Endothelial cell of umbilical vein (primary cell): Measurements from ENCODE around the gene INTS1. TPM values are rescaled to one million over a fixed set of nuclear protein-coding genes. Genes with fewer than 3 reads are reported as not detected.

Experiments
- BruUV-seq: library from RNA; stranded (reverse); fragments of 400-500 nt; replicated peaks from 2 replicates; lab custom pipeline; 2021; lab: Mats Ljungman, UMichigan
- CTCF ChIA-PET: fragments of 300-600, 350-600 bp; sonication (Branson Sonifier 250); formaldehyde crosslinking; loops from one replicate; lab custom pipeline; 2021; ENCODE audit warnings: antibody characterized with exemption, inconsistent platforms; lab: Charles Lee
- POLR2A ChIA-PET: fragments of 300-600, 350-600 bp; sonication (Branson Sonifier 250); formaldehyde crosslinking; loops from one replicate; lab custom pipeline; 2021; ENCODE audit warnings: antibody characterized with exemption, inconsistent platforms; lab: Charles Lee
- DNase-seq: peaks from one replicate; pipeline ENCODE4 v3.0.0-alpha.2; 2011; ENCODE audit warnings: low read depth, low spot score
- FAIRE-seq: peaks from 2 replicates; lab custom pipeline; 2011; peaks lifted over from hg19 to GRCh38; lab: Jason Lieb, UNC
- H2AFZ ChIP-seq: 2 replicates; pipeline ENCODE4 v1.6.0; 2012; ENCODE audit warnings: low read depth, low read length, control low read depth, inconsistent platforms
- H3K27ac ChIP-seq: 2 replicates; pipeline ENCODE4 v1.5.1; 2011; ENCODE audit warnings: low read depth, mild to moderate bottlenecking, control low read depth, low read length, moderate library complexity; ENCODE audit not compliant: insufficient read depth
- H3K27me3 ChIP-seq, 2 experiments: 2 replicates each; pipeline versions ENCODE4 v1.6.0 to v1.6.1; 2011; ENCODE audit warnings: low read length in 2 of 2, mixed read lengths in 1 of 2; ENCODE audit not compliant: control insufficient read depth in 2 of 2, insufficient read depth in 2 of 2
- H3K36me3 ChIP-seq, 2 experiments: 2 replicates in 1 of 2; 3 replicates in 1 of 2; pipeline ENCODE4 v1.5.1; 2011; ENCODE audit warnings: low read length in 2 of 2, mild to moderate bottlenecking in 1 of 2, moderate library complexity in 1 of 2; ENCODE audit not compliant: control insufficient read depth in 2 of 2, insufficient read depth in 2 of 2; ENCODE audit errors: extremely low read depth in 1 of 2
- H3K4me1 ChIP-seq: 3 replicates; pipeline ENCODE4 v1.5.1; 2011; ENCODE audit warnings: mild to moderate bottlenecking, low read length; ENCODE audit not compliant: control insufficient read depth, insufficient read depth; ENCODE audit errors: extremely low read depth
- H3K4me2 ChIP-seq: 2 replicates; pipeline ENCODE4 v1.6.1; 2011; ENCODE audit warnings: low read length, control low read depth, mixed read lengths; ENCODE audit not compliant: insufficient read depth
- H3K4me3 ChIP-seq, 3 experiments: fragments of 200-600 bp in 1 of 3; sonication (generic), shearing (Covaris generic) in 1 of 3; replicated peaks in 1 of 3; 2 replicates each; pipeline ENCODE4 v1.5.1; 2011 to 2016; ENCODE audit warnings: control low read depth in 3 of 3, low read length in 3 of 3, mild to moderate bottlenecking in 2 of 3, inconsistent platforms in 1 of 3, low read depth in 1 of 3, moderate library complexity in 1 of 3; ENCODE audit not compliant: insufficient read depth in 1 of 3
- H3K79me2 ChIP-seq: 2 replicates; pipeline ENCODE4 v1.6.0; 2012; ENCODE audit warnings: low read length, inconsistent platforms; ENCODE audit not compliant: control insufficient read depth, insufficient read depth
- H3K9ac ChIP-seq: replicated peaks from 2 replicates; pipeline ENCODE3; 2011; ENCODE audit warnings: low read length, control low read depth; ENCODE audit not compliant: insufficient read depth; ENCODE audit errors: extremely low read depth
- H3K9me1 ChIP-seq: replicated peaks from 3 replicates; pipeline ENCODE4 v1.6.0; 2011; ENCODE audit warnings: mild to moderate bottlenecking, low read length; ENCODE audit not compliant: control insufficient read depth, insufficient read depth; ENCODE audit errors: extremely low read depth
- H3K9me3 ChIP-seq: replicated peaks from 2 replicates; pipeline ENCODE4 v1.5.1; 2012; ENCODE audit warnings: low read length, inconsistent platforms; ENCODE audit not compliant: control insufficient read depth, insufficient read depth
- H4K20me1 ChIP-seq: replicated peaks from 2 replicates; pipeline ENCODE3; 2011; ENCODE audit warnings: mild to moderate bottlenecking, low read length; ENCODE audit not compliant: control insufficient read depth, insufficient read depth; ENCODE audit errors: extremely low read depth
- EZH2 ChIP-seq: IDR thresholded peaks from 2 replicates; pipeline ENCODE4 v1.6.1; 2012; ENCODE audit warnings: borderline replicate concordance, low read depth, mild to moderate bottlenecking, moderate library complexity, low read length, inconsistent platforms; ENCODE audit not compliant: severe bottlenecking
- FOS ChIP-seq: IDR thresholded peaks from 2 replicates; pipeline ENCODE4 v1.6.1; 2011; ENCODE audit warnings: mild to moderate bottlenecking, low read length, moderate library complexity, borderline replicate concordance; ENCODE audit not compliant: insufficient read depth
- GATA2 ChIP-seq: IDR thresholded peaks from 2 replicates; pipeline ENCODE4 v1.7.0; 2011; ENCODE audit warnings: low read depth, mild to moderate bottlenecking, moderate library complexity, mixed read lengths, low read length; ENCODE audit not compliant: insufficient read length, insufficient read depth
- JUN ChIP-seq: IDR thresholded peaks from 2 replicates; pipeline ENCODE4 v1.6.1; 2011; ENCODE audit warnings: borderline replicate concordance, low read depth; ENCODE audit not compliant: insufficient read length, insufficient read depth
- MYC ChIP-seq: IDR thresholded peaks from one replicate; pipeline ENCODE4 v1.6.1; 2011; ENCODE audit warnings: mild to moderate bottlenecking, low read depth, low read length
- POLR2A ChIP-seq: IDR thresholded peaks from 2 replicates; pipeline ENCODE4 v1.6.1; 2012; ENCODE audit warnings: low read depth, mild to moderate bottlenecking, control low read depth, low read length
- POLR2AphosphoS5 ChIP-seq: IDR thresholded peaks from 2 replicates; pipeline ENCODE4 v1.6.1; 2012; ENCODE audit warnings: low read depth, mild to moderate bottlenecking, control low read depth, low read length, moderate library complexity; ENCODE audit not compliant: insufficient read depth
- dilution Hi-C: fragments of 300-500 bp; cut with MboI; formaldehyde crosslinking; loops from one replicate; pipeline ENCODE4 v1.15.0; 2019; ENCODE audit warnings: low sequenced_read_pairs; ENCODE audit not compliant: extremely low pct_ligation_motif_present
- intact Hi-C: fragments of 100-400 bp; cut with micrococcal nuclease; formaldehyde crosslinking; loops from one replicate; pipeline ENCODE4 v1.10.0; 2022
- polyA plus RNA-seq, 4 experiments: library from polyadenylated mRNA; depleted of rRNA in 3 of 4; stranded (reverse) in 3 of 4; unstranded in 1 of 4; fragments of >200 nt; gene quantifications; 2 replicates each; pipeline versions ENCODE4 v1.2.1 to v1.2.3, GENCODE V29; 2011 to 2012; ENCODE audit warnings: missing spikeins in 1 of 4
- total RNA-seq: library from RNA; stranded (reverse); gene quantifications from 2 replicates; pipeline ENCODE4 v1.2.3, GENCODE V29; 2021
- TF ChIP-seq, protein P1 (sequence below), 2 donors: IDR thresholded peaks; 1 replicate in 1 of 2; 2 replicates in 1 of 2; pipeline ENCODE4 v1.5.1; 2011; ENCODE audit warnings: low read length in 2 of 2, mild to moderate bottlenecking in 2 of 2, moderate library complexity in 2 of 2, control low read depth in 1 of 2, inconsistent platforms in 1 of 2, low read depth in 1 of 2; ENCODE audit not compliant: insufficient read depth in 1 of 2; ENCODE audit errors: extremely low read depth in 1 of 2
- TF ChIP-seq, protein P2 (sequence below): IDR thresholded peaks from 2 replicates; pipeline ENCODE4 v1.6.1; 2011; ENCODE audit not compliant: insufficient read depth, insufficient read length

Gene INTS1
- total and polyA plus RNA-seq, 2 donors (not counting 3 experiments of a cell fraction or from before 2014, with no cell fraction given), result 57.8 to 116 TPM

DNA sequence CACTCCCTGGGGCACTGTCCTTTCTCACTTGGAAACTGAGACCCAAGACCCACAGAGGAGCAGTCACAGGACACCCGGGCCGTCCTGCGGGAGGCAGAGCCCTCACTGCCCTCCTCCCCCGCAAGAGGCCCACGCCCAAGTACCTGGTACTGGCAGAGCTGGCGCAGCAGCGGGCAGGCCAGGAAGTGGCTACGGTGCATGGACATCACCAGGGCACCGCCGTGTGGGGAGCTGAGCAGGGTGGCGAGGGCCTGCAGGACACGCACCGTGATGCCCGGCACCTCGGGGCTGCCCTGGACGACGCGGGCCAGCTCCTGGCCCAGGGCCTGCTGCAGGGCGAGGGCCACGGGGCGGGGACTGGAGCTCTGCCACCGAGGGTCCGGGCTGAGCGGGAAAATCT lies 24.9 kb downstream of the INTS1 start:
- Histone ChIP-seq H3K4me2 (no peak overlapping the region), H3K36me3 (peaks cover 2 to 53% of the 10 kb centered on the region in 2 experiments), H3K4me1 (no peaks in the 10 kb centered on the region), H3K79me2 (no peaks in the 10 kb centered on the region), H4K20me1 (no peaks in the 10 kb centered on the region), H2AFZ (no peak overlapping the region), H3K4me3 (no peak overlapping the region), H3K9me3 (no peaks in the 10 kb centered on the region), H3K27ac (no peak overlapping the region), H3K9me1 (no peaks in the 10 kb centered on the region), H3K9ac (no peak overlapping the region), H3K27me3 (no peaks in the 10 kb centered on the region)
- TF ChIP-seq POLR2A (no peak), JUN (no peak), POLR2AphosphoS5 (no peak)
- FAIRE-seq, result no peak
- no TSS peak for BruUV-seq
- no peak for DNase-seq
- intact Hi-C loops (no loop called here), dilution Hi-C loops (no loop called here)
- CTCF ChIA-PET, result interaction anchor here (1.1 kb wide), 1 partner anchor 47 kb away, joined by 4 read pairs; no protein-coding TSS in a partner anchor
- POLR2A ChIA-PET, result no interaction called here

DNA sequence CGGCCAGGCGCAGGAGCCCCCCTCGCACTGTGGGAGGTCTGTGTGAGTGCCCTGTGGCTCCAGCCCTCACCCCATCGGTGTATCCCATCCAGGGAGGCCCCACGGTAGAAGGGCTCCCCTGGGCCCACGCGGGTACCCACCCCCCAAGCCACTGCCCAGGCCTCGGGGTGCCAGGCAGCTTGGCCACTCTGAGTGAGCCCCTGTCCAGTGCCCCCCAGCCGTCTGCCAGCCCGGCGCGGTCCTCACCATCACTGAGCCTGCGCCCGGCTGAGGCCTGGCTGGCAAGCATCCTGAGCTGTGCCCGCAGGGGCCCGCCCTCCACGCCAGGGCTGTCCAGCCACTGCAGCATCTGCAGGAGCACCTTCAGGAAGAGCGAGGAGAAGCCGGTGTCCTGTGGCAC lies 25.7 kb downstream of the INTS1 start:
- POLR2A ChIA-PET, result no interaction called here
- Histone ChIP-seq H3K9ac (no peak overlapping the region), H3K4me2 (no peak overlapping the region), H3K36me3 (peaks cover 2 to 47% of the 10 kb centered on the region in 2 experiments), H2AFZ (no peak overlapping the region), H3K9me3 (no peaks in the 10 kb centered on the region), H3K79me2 (no peaks in the 10 kb centered on the region), H3K27ac (no peak overlapping the region), H3K27me3 (no peaks in the 10 kb centered on the region), H4K20me1 (no peaks in the 10 kb centered on the region), H3K9me1 (no peaks in the 10 kb centered on the region), H3K4me3 (no peak overlapping the region), H3K4me1 (no peaks in the 10 kb centered on the region)
- no TSS peak for BruUV-seq
- FAIRE-seq (no peak), DNase-seq (no peak)
- no peak for TF ChIP-seq GATA2
- no peak for TF ChIP-seq MYC
- TF ChIP-seq, protein P1, sequence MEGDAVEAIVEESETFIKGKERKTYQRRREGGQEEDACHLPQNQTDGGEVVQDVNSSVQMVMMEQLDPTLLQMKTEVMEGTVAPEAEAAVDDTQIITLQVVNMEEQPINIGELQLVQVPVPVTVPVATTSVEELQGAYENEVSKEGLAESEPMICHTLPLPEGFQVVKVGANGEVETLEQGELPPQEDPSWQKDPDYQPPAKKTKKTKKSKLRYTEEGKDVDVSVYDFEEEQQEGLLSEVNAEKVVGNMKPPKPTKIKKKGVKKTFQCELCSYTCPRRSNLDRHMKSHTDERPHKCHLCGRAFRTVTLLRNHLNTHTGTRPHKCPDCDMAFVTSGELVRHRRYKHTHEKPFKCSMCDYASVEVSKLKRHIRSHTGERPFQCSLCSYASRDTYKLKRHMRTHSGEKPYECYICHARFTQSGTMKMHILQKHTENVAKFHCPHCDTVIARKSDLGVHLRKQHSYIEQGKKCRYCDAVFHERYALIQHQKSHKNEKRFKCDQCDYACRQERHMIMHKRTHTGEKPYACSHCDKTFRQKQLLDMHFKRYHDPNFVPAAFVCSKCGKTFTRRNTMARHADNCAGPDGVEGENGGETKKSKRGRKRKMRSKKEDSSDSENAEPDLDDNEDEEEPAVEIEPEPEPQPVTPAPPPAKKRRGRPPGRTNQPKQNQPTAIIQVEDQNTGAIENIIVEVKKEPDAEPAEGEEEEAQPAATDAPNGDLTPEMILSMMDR (IDR thresholded peaks at IDR 0.05; ENCODE audit: extremely low read depth in 1 of 2, insufficient read depth in 1 of 2, low read depth in 1 of 2, low read length in 2 of 2), result no peak
- TF ChIP-seq, protein P2, sequence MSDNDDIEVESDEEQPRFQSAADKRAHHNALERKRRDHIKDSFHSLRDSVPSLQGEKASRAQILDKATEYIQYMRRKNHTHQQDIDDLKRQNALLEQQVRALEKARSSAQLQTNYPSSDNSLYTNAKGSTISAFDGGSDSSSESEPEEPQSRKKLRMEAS, result no peak
- no peak for TF ChIP-seq POLR2A
- no peak for TF ChIP-seq FOS
- TF ChIP-seq POLR2AphosphoS5, result no peak
- no peak for TF ChIP-seq EZH2
- no peak for TF ChIP-seq JUN
- intact Hi-C loops (no loop called here), dilution Hi-C loops (no loop called here)
- CTCF ChIA-PET, result interaction anchor here (1.1 kb wide), 1 partner anchor 46 kb away, joined by 4 read pairs; no protein-coding TSS in a partner anchor
